GM18517 (cell line): ENCODE data around the gene SELENOW.
"Not testable (repeated sequence)": the region's sequence is repeated elsewhere in the genome, so short reads cannot be mapped to it uniquely, and the experiment has no call there.

Experiments used
- ATAC-seq: cut with Tn5 transposase; IDR thresholded peaks from one replicate; pipeline ENCODE4 v1.9.1; 2021; ENCODE audit warnings: mild to moderate bottlenecking, moderate library complexity; ENCODE audit not compliant: unreplicated experiment

Gene SELENOW

DNA sequence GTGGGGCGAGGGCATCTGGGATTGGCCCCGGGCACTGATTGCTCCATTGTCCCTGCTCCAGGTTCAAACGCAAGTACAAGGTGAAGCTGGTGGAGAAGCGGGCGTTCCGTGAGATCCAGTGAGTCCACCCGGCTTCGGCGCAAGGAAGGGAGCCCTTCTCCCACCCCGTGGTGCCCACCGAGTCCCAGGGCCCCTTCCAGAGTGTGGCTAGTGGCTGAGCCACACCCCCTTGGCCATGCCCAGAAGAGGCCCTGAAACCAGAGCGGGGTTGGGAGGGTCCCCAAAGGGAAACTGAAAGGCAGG lies 21.9 kb upstream of the SELENOW start:
- no peak for ATAC-seq

DNA sequence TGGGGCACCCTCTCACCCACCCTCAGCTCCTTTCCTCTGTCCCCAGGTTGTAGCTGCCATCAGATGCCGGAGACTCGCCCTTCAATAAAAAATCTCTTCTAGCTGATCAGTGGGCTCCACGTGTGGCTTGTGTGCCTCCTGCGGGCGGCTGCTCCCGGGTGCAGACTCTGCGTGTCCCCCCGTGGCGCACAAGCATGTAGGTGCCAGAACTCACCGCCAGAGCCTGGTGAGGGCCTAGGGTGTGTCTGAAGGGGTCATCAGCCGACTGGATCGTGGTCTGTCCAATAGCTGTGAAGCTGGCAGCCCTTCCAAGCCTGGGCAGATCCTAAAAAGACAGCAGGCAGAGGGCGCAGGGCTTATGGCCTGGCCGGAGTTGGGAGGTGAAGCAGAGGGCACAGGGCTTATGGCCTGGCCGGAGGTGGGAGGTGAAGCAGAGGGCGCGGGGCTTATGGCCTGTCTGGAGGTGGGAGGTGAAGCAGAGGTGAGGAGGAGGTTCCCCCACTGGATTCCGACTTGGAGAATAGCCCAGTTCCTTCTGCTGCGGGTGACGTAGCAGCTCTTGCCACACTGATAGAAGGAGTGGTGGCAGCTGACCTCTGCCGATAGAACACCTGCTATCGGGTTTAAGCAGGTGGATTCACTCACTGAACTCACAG lies 21.4 kb upstream of the SELENOW start:
- ATAC-seq = no peak

DNA sequence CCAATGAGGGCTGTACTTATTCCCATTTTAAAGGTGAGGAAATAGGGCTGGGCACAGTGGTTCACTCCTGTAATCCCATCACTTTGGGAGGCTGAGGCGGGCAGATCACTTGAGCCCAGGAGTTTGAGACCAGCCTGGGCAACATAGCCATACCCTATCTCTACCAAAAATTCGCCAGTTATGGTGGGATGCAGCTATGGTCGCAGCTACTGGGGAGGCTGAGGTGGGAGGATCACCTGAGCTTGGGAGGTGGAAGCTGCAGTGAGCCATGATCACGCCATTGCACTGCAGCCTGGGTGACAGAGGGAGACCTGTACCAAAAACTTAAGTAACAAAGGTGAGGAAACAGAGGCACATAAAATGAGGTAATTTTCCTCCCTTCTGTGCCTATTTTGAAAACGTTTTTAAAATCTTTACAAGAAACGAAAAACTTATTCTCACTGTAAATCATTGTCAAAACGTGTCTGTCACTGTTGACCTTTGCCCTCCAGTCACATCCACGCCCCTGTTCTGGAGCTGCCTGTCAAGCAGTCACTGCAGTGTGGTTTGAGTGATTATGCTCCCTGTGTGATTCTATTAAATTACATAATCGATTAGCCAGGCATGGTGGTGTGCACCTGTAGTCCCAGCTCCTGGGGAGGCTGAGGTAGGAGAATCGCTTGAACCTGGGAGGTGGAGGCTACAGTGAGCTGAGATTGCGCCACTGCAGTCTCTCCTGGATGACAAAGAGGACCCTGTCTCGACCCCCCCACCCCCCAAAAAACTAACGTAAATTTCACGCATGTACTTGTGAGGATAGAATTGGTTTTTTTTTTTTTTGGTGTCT lies 20.7 kb upstream of the SELENOW start:
- no peak for ATAC-seq

DNA sequence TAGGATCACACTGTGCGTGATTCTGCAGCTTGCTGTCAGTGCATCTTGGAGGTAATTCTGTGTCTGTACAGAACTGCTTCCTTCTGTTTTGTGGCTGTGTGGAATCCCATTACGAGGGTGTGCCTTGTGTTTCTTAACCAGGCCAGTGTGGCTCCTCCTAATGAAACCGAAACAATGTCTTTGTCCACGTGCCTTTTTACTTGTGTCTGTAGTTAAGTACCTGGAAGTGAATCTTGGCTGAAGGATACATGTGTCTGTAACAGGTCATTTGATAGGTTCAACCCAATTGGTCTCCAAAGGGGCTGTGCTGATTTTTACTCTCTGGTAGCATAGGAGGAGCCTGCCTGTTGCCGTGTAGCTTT lies 20.1 kb upstream of the SELENOW start:
- ATAC-seq = no peak

DNA sequence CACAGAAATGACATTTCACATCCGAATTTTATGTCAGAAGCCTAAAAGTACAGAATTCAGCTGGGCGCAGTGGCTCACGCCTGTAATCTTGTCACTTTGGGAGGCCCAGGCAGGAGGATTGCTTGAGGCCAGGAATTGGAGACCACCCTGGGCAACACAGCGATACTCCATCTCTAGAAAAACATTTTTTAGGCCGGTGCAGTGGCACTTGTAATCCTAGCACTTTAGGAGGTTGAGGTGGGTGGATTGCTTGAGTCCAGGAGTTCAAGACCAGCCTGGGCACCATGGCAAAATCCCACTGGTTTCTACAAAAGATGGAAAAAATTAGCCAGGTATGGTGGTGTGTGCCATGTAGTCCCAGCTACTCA lies 17.9 kb upstream of the SELENOW start:
- no peak for ATAC-seq

DNA sequence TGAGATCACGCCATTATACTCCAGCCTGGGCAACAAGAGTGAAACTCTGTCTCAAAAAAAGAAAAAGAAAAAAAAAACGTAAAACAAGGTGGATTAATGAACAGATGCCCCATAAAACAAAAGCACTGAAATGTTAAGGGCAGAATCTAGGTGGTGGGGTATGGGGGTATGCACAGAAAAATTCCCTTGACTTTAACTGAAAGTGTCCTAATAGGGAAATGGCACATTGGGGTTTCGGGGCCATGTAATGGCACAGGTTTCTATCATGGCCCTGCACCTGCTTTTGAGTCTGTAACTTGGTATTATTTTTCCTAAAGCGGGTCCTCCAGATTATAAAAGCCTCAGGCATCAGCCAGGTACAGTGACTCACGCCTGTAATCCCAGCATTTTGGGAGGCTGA lies 16.9 kb upstream of the SELENOW start:
- no peak for ATAC-seq

DNA sequence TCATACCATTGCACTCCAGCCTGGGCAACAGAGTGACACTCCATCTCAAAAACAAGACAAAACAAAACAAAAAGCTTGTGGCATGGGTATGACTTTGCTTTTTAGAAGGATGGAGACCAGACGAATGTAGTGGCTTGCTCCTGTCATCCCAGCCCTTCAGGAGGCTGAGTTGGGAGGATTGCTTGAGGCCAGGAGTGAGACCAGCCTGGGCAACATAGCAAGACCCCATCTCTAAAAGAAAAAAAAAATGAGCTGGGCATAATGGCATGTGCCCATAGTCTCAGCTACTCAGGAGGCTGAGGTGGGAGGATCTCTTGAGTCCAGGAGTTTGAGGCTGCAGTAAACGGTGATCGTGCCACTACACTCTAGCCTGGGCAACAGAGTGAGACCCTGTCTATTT lies 16.4 kb upstream of the SELENOW start:
- no peak for ATAC-seq

DNA sequence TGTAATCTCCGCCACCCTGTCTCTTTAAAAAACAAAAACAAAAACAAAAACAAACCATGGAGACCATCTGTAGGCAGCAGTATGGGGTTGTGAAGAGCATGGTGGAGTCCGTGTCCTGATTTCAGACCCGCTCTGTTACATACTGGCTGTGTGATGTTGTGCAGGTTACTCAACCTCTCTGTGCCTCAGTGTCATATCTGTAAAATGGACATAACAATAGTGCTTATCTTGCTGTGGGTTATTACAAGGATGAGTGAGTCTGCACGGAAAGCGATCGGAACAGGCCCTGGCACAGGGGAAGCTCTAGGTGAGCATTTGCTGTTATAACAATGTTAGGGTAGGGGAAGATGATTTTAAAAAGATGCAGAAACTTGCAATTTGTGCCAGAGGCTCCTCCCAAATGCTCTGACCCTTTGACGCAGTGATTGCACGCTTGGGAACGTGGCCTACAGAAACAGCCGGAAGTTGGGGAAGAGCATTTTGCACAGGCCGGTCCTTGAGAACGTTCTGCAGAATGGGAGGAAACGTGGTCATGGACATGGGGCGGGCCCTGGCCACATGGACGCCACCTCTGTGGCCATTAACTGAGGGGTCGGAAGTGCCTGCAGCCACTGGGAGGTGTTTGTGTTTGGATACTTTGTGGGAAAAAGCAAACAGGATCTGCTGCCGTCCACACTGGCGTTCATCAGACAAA lies 15.7 kb upstream of the SELENOW start:
- ATAC-seq = no peak

DNA sequence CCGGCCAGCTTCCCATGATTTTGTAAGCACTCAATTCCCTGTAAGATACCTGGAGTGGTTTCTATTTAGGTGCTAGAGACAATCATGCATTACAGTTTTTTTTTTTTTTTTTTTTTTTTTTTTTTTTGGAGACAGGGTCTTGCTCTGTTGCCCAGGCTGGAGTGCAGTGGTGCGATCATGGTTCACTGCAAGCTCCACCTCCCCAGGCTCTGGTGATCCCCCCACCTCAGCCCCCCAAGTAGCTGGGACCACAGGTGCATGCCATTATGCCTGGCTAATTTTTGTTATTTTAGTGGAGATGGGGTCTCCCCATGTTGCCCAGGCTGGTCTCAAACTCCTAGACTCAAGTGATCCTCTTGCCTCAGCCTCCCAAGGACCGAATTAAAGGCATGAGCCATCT lies 13.8 kb upstream of the SELENOW start:
- ATAC-seq = not testable (repeated sequence)

DNA sequence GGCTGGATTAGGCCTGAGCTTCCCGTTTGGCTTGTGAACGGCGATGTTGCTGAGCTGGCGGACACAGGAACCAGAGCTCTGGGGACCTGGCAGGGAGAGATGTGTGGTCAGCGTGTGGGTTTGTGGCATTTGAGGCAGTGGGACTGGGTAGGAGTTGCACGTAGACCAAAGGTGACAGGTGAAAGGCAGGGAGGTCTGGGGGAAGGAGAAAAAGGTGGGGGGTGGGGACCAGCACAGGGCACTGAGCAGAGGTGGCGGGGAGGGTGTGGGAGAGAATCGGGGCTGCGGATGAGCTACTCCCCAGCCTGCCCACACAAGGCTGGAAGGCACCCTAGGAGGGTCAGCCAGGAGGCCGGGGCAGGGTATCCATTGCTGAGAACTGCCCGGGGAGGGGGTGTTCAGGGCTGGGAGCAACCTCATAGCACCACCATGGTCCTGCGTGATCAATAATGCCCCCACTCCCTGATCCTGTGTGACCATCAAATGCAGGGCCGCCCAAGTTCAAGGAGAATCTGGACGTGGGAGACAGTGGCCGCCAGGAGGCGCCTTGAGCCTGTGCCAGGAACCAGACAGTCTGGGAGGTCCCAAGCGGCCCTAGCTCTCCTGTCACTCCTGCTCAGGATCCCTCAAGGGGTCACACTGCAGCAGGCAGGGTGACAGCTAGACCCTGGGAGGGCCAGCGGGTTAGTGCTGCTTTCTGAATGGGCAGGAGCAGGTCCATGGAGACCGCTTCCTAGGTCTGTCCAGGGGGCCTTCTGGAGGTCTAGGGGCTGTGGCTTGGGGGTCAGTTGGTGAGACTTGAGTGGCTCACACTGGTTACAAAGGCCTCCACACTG lies 12.8 kb upstream of the SELENOW start:
- no peak for ATAC-seq

DNA sequence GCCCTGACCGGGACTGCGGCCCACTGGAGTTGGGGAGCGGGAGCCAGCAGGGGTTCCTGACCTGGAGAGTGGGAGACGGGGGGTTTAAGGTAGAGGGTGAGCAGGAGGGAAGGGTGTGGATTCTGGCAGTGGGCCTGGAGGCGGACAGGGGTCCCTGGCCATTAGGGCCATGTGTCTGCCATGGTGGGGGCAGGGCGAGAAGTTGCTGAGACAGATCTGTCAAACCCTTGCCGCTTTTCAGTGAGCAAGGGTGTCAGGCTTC lies 12.2 kb upstream of the SELENOW start:
- no peak for ATAC-seq

DNA sequence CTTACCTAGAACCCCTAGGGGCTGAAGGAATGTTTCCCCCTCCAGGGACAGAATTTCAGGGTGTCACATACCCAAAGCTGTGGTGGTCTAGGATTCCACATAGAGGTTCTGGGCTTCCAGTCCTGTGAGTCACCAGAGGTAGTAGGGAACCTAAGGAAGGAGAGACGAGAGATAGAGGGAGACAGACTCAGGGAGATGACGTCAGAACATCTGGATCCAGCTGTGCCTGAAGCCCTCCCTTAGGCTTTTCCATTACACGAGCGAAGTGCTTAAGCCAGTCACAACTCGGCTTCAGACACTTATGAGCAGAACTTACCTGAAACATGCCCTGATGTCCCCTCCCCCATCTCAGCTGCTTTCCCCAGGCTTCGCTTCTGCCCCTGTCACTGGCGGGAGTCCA lies 11.8 kb upstream of the SELENOW start:
- ATAC-seq = no peak

DNA sequence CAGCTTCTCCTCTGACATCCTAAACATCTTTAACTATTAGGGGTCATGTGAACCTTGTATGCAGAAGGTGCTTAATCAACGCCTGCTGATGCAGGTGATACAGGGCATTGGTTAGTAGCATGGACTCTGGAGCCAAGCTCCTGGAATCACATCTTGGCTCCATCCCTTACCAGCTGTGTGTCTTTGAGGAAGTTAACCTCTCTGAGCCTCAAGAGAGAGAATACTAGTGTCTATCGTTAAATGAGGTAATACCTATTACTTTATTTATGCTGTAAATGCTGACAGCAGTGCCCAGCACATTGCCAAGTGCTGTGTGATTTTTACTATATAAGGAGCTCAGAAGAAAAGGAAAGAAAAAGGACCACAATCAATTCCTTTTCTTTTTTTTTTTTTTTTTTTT lies 11.2 kb upstream of the SELENOW start:
- no peak for ATAC-seq

DNA sequence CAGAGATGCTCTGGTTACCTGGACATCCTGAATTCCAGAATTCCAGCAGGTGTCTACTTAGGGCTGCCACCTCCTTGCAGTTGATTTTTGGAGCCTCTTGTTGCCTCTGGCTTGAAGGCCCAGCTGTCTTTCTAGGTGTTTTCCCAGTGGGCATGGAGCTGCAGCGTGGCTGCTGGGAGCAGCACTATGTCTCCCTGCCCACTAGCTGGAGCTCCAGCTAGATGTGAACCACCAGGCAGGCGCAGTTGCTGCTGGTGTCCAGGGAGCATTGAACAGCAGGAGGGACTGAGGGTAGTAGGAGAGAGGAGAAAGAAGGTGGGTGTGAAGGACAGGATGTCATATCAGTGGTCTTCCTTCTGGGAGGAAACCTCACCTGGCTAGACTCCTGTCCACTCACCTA lies 9.9 kb upstream of the SELENOW start:
- ATAC-seq = no peak

DNA sequence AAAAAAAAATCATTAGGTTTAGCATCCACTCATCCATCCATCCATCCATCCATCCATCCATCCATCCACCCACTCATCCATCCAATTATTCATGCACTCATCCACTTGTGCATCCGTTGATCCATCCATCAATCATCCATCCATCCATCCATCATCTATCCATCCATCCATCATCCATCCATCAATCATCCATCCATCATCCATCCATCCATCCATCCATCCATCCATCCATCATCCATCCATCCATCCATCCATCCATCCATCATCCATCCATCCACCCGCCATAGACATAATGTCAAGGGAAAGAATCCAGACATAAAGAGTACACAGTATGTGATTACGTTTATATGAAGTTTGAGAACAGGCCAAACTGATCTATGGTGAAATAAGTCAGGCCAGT lies 9.0 kb upstream of the SELENOW start:
- no peak for ATAC-seq

DNA sequence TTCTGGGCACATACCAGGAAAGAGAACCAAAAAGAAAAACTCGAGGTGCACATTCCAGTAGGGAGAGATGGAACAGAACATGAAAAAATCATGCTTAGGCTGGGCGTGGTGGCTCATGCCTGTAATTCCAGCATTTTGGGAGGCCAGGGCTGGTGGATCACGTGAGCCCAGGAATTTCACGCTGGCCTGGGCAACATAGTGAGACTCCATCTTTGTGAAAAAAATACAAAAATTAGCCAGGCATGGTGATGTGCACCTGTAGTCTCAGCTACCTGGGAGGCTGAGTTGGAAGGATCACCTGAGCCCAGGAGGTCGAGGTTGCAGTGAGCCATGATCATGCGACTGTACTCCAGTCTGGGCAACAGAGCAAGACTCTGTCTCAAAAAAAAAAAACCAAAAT lies 7.2 kb upstream of the SELENOW start:
- ATAC-seq = not testable (repeated sequence)

DNA sequence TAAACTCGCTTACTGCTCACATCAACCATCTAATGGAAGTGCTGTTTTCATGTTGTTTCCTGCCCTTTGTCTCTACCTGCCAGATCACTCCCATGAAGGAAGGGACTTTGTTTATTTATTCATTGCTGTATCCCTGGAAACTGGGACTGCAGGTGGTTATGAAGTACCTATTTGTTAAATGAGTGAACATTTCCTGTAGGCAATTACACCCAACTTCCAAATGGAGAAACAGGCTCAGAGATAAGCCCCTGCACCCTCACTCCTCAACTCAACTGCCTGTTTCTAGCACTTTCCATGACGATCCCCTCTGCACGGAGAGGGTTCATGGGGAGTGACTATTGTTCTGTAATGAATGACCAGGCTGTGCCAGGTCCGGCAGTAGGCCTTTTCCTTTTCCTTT lies 1.9 kb upstream of the SELENOW start:
- ATAC-seq = no peak

DNA sequence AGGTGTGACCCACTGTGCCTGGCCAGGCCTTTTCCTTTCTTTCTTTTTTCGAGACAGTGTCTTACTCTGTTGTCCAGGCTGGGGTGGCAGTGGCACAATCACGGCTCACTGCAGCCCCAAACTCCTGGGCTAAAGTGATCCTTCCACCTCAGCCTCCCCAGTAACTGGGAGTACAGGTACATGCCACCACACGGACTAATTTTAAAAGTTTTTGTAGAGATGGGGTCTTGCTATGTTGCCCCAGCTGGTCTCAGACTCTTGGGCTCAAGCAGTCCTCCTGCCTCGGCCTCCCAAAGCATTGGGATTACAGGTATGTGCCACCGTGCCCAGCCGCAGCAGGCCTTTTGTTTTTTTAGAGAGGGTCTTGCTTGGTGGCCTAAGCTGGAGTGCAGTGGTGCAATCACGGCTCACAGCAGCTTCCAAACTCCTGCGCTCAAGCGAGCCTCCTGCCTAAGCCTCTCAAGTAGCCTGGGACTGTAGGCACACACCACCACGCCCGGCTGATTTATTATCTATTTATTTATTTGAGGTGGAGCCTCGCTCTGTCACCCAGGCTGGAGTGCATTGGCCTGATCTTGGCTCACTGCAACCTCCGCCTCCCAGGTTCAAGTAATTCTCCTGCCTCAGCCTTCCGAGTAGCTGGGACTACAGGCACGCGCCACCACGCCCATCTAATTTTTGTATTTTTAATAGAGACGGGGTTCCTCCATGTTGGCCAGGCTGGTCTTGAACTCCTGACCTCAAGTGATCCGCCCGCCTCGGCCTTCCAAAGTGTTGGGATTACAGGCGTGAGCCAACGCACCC lies 1.1 kb upstream of the SELENOW start:
- ATAC-seq = not testable (repeated sequence)

DNA sequence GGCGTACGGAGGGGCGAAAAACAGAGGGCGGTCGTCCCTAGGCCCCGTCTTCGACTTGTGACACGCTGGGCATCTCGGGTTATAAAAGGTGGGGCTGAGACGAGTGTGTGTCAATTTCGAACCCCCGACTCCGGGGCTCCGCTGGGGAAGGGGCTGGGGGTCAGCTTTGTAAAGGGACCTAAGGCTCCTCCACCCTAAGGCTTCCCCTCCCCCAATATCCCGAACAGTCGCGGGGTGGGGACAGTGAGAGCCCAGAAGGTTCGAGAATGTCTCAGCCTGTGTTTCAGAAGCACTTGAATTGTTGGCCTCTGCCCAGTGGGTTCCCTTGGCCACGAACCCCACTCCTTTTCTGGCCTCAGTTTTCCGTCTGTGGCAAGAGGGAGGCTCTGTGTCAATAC lies 450 bp downstream of the SELENOW start:
- no peak for ATAC-seq

DNA sequence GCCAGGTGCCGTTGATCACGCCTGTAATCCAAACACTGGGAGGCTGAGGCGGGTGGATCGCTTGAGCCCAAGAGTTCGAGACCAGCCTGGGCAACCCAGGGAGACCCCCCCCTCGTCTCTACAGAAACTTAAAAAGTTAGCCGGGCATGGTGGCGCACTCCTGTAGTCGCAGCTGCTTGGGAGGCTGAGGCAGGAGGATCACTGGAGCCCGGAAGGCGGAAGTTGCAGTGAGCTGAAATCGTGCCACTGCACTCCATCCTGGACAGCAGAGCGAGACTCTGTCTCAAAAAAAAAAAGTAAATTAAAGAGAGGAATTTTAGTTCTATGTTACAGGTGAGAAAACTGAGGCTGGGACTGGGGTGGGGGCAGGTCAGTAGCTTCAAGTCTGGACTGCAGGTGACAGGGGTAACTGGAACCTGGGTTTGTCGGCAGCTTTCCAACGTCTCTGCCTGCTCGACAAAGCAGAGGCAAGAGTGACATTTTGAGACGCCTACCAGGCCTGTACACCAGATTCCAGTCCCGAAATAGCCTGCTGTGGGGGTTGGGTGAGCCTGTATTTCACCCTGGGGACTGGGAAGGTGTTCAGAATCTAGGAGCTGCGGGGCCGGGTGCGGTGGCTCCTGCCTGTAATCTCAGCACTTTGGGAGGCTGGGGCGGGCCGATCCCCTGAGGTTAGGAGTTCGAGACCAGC lies 1.2 kb downstream of the SELENOW start:
- ATAC-seq = no peak

DNA sequence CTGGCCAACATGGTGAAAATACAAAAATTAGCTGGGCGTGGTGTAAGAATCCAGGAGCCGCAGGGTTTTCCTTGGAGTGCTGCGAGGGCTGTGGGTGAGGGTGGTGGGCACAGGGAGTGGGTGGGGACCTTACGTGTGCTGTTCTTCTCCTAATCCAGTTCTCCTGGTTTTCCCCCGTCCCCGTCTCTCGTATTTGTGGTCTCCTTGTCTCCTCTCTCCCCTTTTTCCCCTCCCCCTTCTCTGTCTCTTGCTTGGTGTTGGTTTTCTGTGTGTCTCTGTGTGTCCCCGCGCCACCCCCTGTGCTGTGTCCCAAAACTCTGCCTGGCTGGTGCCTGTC lies 1.7 kb downstream of the SELENOW start:
- no peak for ATAC-seq
